HEK293T (cell line): Measurements from ENCODE around the gene SLC26A2.

Experiments used
- BHLHE40 ChIP-seq: fragments of 450-650 bp; IDR thresholded peaks from 2 replicates; pipeline ENCODE4 v1.6.1; 2016; ENCODE audit warnings: mild to moderate bottlenecking, moderate library complexity, borderline replicate concordance
- CTBP1 ChIP-seq: fragments of 450-650 bp; IDR thresholded peaks from 2 replicates; pipeline ENCODE4 v1.6.1; 2016; ENCODE audit warnings: borderline replicate concordance
- FOXA1 ChIP-seq: fragments of 450-650 bp; IDR thresholded peaks from 2 replicates; pipeline ENCODE4 v1.6.1; 2016; ENCODE audit warnings: mild to moderate bottlenecking
- FOXK2 ChIP-seq: fragments of 450-650 bp; IDR thresholded peaks from 2 replicates; pipeline ENCODE4 v1.6.1; 2016; ENCODE audit warnings: mild to moderate bottlenecking
- HDGF ChIP-seq: fragments of 450-650 bp; IDR thresholded peaks from 2 replicates; pipeline ENCODE4 v1.6.1; 2017; ENCODE audit warnings: antibody characterized with exemption, borderline replicate concordance
- SUZ12 ChIP-seq: fragments of 450-650 bp; IDR thresholded peaks from 2 replicates; pipeline ENCODE4 v1.6.1; 2016; ENCODE audit warnings: mild to moderate bottlenecking
- TF ChIP-seq, protein P1 (sequence below): fragments of 450-650 bp; IDR thresholded peaks from 2 replicates; pipeline ENCODE4 v1.6.1; 2016

GRCh38 chr5:149961957-149962409, 1.4 kb downstream of the SLC26A2 start:
- no peak for TF ChIP-seq SUZ12
- no peak for TF ChIP-seq HDGF
- no peak for TF ChIP-seq BHLHE40
- no peak for TF ChIP-seq FOXK2
- TF ChIP-seq, protein P1, sequence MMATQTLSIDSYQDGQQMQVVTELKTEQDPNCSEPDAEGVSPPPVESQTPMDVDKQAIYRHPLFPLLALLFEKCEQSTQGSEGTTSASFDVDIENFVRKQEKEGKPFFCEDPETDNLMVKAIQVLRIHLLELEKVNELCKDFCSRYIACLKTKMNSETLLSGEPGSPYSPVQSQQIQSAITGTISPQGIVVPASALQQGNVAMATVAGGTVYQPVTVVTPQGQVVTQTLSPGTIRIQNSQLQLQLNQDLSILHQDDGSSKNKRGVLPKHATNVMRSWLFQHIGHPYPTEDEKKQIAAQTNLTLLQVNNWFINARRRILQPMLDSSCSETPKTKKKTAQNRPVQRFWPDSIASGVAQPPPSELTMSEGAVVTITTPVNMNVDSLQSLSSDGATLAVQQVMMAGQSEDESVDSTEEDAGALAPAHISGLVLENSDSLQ: no peak
- TF ChIP-seq FOXA1: no peak
- no peak for TF ChIP-seq CTBP1
